NCI-H2081 treated with DMSO at 0.1 percent for 48 hours (cell line): ENCODE measurements around the gene RFX1.

Source experiments
- DNase-seq: peaks from one replicate; lab custom pipeline; 2025; lab: John Stamatoyannopoulos, UW

Gene RFX1

GRCh38 chr19:13960863-13961784, 45.0 kb downstream of the RFX1 start:
- no peak for DNase-seq

DNA sequence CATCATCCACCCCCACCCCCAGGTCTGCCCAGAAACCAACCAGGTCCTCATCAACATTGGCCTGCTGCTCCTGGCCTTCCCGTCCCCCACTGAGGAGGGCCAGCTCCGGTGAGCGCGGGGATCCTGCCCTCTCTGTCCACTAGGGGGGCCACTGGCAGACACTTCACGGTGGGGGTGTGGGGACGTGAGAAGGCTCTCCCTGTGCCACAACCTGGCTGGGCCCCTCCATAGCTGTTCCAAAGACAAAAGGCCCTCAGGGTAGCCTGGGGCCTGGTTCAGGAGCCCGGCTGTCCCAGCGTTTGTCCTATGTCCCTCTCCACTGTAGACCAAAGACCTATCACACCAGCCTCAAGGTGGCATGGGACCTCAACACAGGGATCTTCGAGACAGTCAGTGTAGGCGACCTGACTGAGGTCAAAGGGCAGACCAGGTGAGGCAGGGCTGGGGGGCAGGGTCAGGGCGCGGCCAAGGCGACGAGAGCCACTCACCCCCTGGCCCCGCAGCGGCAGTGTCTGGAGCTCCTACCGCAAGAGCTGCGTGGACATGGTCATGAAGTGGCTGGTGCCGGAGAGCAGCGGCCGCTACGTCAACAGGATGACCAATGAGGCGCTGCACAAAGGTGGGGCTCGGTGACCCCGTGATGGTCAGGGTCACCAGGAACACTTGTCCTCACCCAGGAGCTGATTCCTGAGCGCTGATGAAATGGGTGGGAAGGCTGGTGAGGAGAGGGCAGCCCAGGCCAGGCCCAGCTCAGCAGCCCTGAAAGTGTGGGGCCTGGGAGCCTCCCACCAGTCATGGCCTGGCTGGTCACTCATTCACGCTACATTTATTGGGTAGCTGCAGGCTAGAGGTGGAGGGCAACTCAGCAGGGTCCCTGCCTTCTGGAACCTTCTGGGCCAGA, 45.9 kb downstream of the RFX1 start:
- no peak for DNase-seq

DNA sequence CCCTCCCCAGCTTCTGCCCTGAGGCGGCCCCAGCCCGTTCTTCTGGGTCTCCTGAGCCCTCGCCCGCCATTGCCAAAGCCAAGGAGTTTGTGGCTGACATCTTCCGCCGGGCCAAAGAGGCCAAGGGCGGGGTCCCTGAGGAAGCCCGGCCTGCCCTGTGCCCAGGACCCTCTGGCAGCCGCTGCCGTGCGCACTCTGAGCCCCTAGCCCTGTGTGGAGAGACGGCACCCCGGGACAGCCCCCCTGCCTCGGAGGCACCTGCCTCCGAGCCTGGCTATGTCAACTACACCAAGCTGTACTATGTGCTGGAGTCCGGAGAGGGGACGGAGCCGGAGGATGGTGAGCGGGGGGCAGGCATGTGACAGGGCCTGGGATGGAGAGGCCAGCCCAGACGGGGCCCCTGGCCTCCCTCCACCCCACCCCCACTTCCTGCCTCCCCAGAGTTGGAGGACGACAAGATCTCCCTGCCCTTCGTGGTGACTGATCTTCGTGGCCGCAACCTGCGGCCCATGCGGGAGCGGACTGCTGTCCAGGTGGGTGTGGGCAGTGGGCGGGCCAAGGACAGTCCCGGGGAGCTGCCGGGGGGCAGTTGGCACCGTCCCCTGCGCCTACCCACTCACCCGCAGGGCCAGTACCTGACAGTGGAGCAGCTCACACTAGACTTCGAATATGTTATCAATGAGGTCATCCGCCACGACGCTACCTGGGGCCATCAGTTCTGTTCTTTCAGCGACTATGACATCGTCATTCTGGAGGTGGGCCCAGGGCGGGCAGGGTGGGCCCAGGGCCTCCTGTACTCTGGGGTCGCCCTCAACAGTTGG, 46.8 kb downstream of the RFX1 start:
- no peak for DNase-seq

DNA sequence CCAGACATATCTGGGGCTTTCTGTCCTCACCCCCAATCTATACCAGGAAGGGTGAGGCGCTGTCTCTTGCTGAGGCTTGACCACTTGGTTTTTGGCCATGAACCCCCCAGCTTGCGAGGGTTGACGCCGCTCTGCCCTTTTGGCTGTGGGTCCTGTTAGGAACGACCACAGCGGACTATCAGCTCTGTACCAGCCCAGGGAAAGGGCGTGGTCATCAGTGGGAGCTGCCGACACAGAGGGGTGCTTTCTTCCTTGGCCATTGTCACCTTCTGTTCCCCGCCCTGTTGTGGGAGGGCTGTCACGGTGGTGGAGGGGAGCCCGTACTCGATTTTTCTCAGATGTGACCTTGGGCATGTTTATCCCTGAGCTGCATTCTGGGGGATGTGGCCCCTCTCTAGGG, 48.1 kb downstream of the RFX1 start:
- no peak for DNase-seq

DNA sequence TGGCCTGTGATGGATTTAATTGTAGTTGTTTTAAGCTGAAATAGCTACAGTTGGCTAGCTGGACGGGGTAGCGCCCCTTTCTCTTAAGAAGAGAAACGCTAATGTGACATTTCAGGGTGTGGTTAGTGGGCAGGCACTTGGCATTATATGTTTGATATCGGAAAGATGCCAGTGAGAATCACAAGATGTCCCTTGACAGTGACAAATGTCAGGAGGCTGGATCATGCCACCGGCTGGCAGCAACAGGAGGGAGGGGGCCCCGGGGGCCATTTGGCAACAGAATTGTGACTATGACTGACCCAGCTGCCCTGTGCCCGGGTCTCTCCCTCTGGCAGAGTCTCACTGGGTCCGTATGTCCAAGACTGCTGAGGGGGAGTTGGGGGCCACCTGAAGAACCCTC, 49.1 kb downstream of the RFX1 start:
- DNase-seq, result no peak

- DNase-seq, result no peak
These were observed 49.8 kb downstream of the RFX1 start for GRCh38 chr19:13956365-13956744.

DNA sequence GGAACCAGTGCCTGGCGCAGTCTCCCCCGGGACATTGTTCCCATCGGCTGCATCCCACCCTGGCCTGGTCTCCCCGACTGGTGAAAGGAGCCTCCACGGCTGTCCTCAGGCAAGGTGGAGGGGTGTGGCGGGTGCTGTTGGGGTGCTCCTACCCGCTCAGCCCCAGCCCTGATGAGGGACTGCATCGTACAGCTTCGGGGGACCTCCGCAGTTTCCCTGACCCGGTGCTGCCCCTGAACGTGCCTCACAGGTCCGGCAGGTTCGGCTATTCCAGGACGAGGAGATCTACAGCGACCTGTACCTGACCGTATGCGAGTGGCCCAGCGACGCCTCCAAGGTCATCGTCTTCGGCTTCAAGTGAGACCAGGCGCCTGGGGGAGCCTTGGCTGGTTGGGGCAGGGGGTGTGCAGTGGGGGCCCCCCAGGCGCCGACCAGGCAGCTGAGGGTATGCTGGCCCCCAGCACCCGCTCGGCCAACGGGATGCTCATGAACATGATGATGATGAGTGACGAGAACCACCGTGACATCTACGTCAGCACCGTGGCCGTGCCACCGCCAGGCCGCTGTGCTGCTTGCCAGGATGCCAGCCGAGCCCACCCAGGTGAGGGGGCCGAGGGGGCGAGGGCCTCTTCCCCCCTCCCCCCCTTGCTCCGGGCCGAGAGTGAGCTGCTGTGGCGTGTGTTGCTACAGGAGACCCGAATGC, 50.3 kb downstream of the RFX1 start:
- no peak for DNase-seq

GRCh38 chr19:13954185-13954584, 51.9 kb downstream of the RFX1 start:
- no peak for DNase-seq

GRCh38 chr19:13952931-13953531, 53.1 kb downstream of the RFX1 start:
- DNase-seq, result no peak

DNA sequence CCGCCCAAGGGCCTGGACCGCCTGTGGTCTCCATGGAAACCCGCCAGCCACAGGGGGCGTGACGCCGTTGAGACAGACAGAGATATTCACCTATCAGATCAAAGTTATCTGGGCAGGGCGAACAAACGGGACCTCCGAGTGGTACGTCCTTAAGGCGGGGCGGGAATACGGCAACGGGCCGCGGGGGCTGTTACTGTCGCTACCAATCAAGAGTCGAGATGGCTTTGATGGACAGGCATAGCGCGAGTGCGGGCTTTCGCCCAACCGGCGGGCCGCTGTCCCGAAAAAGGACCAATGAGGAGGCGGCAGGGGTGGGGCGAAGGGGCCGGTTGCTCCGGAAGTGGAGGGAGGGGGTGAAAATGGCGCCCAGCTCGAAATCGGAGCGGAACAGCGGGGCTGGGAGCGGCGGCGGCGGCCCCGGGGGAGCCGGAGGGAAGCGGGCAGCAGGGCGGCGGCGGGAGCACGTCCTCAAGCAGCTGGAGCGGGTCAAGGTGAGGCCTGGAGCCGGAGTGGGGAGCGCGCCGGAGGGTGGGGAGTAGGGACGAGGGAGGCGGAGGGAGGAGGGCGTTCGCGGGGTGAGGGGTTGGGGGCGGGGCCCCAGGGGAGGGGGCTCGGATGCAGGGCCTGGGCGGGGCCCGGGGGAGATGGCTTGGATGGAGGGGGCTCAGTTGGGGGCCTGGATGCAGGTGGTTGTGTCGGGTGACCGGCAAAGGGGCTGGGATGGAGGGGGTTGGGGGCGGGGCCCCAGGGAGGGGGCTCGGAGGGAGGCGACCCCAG, 53.8 kb downstream of the RFX1 start, which contains the start of gene DCAF15:
Gene DCAF15, plus strand, starts transcription at position 356 of the 777 bp plus-strand sequence. Its CDS starts 4 bp downstream, at position 360.
- DNase-seq, result peak; percentile 95

DNA sequence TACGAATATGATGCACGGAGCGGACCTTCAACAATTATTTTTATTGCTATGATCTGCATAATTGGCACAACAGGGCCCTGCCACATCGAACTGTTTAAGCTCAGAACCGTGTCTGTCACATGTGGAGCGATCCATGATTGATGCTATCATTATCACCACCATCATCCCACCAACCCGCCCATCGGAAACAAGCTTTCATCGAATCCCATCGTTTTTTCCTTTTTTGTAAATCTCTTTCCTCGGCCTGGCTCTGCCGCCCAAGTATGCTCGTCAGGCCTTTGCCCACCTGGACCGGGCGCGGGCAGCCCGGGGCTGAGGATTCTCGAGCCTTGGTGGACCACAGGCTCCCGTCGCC, 54.3 kb downstream of the RFX1 start:
- DNase-seq, result no peak

GRCh38 chr19:13951043-13951442, 55.1 kb downstream of the RFX1 start:
- no peak for DNase-seq

DNA sequence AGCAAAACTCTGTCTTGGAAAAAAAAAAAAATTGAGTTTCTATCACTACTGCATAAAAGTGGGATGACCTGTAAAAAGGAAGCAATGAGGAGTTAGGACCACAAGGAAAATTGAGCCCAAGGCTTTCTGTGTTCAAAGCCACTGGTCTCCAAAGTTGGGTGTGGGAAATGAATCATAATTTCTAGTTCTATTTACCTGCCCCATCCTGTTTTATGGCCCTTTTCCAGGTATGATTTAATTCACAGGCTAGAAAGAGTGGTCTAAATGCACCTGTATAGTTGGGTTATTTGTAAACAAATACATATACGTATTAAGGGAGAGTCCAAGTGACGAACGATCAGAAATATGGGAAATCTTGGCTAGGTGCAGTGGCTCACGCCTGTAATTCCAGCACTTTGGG, 59.7 kb downstream of the RFX1 start:
- no peak for DNase-seq

DNA sequence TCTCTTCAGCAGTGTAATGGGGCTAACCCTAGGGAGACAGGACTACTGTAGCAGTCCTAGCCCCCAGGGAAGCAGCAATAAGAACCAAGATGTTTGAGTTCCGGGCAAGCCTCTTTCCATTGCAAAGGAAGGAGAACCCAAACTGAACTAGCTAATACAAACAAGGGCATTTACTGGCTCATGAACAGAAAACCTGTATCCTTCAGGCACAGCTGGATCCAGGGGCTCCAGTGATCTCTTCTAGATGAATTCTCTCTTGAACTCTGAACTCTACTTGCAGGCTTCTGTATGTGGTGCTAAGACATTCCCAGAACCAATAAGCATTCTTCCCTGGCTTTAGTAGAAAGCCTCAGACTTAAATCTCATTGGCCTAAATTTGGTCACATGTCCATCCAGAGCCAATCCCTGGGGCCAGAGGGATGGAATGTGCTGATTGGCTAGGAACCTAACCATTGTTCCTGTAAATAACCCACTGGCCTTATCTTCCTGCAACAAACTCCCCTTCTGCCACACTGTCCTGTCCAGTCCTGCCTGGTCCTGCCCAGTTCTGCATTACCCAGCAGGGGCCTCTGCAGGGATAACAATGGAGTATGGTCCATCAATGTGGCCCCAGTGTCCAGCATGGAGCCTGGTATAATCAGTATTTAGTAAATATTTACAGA, 64.0 kb downstream of the RFX1 start:
- DNase-seq, result no peak

- DNase-seq, result no peak
These were observed 67.6 kb downstream of the RFX1 start, which contains the start of gene PODNL1 for GRCh38 chr19:13938301-13939064. Gene PODNL1, minus strand, starts transcription at chr19:13938417. Its CDS starts 236 bp downstream, at chr19:13938181.

DNA sequence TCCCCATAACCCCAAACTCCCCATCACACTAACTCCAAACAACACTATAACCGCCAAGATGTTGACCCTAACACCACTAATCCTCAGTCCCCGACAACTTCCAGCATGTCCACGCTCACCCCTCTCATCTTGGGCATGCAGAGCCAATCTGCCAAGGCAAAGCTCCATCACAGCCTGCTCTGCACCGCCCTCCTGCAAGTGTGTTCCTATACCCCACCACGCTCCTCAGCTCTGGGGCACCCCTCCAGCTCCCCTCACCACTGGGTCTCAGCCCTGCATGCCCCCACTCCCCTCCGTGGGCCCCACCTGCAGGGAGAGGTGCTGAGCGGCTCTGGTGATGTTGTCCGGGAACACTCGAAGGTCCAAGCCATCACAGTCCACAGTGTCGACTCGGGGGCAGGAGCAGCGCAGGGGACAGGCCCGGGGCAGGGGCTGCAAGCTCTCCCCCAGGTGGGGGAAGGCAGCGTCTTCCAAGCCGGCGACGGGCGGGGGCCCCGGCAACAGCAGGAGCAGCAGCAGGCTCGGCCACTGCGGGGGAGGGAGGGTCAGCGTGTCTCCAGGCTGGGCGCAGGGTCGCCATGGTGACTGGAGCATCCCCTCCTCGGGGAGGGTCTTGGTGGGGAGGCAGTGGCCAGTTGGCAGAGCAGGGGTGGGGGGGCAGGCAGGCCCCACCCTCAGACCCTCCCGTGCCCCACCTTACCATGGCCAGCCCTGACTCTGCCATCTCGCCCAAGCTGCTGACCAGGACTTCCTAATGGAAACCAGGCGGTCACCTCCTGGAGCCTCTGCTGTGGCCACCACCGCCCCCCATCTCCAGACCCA, 68.4 kb downstream of the RFX1 start:
- no peak for DNase-seq

DNA sequence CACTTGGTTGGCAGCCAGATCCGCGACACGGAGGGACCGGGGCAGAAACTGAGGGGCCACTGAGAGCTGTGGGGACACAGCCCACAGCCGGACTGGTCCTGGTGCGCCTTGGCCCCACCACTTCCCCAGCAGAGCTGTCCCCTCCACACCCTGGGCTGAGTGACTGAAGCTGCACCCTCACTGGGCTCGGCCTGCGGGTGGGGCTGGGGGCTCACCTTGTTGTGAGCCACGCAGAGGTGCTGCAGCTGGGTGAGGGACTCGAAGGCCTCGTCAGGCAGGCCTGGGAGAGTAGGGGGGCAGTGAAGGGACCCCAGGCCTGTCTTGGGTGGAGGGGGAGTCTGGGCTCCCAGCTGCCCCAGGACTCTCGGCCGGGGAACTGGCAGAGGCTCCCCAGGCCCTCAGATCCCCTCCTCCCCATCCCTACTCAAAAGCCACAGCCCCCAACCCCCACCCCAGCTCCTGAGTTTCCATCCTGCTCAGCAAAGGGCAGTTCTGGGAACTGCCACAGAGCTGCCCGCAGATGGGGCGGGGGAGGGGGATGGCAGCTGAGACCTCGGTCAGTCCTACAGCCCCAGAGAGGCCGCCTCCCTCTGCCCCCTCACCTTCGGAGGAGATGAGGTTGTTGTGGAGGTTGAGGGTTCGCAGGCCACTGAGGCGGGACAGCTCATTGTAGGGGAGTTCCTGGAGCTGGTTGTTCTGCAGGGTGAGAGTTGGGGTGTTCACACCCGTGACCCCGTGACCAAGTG, 70.2 kb downstream of the RFX1 start:
- DNase-seq, result no peak
